SK-N-SH (cell line): ENCODE measurements around the gene ZNF236.

Source experiments
- CTCF ChIP-seq: fragments of 200-600 bp; sonication (generic); IDR thresholded peaks from 2 replicates; pipeline ENCODE4 v1.6.1; 2017; ENCODE audit warnings: antibody characterized with exemption, mild to moderate bottlenecking, moderate library complexity
- EP300 ChIP-seq, 2 experiments: IDR thresholded peaks; 2 replicates each; pipeline versions ENCODE4 v1.4.0 to v1.6.1; 2012; ENCODE audit warnings: borderline replicate concordance in 1 of 2, low read depth in 1 of 2, low read length in 1 of 2
- FOXJ3 ChIP-seq: sonication (generic); formaldehyde crosslinking; IDR thresholded peaks from 2 replicates; pipeline ENCODE4 v1.5.1; 2020; ENCODE audit warnings: mild to moderate bottlenecking, missing genetic modification reagents
- JUND ChIP-seq: IDR thresholded peaks from 2 replicates; pipeline ENCODE4 v1.4.0; 2012
- MAX ChIP-seq: IDR thresholded peaks from 2 replicates; pipeline ENCODE4 v1.4.0; 2012; ENCODE audit warnings: low read depth
- MXI1 ChIP-seq: IDR thresholded peaks from 2 replicates; pipeline ENCODE4 v1.6.1; 2012; ENCODE audit warnings: mild to moderate bottlenecking, low read depth, low read length, improper control_type of control experiment
- RAD21 ChIP-seq: IDR thresholded peaks from 2 replicates; pipeline ENCODE4 v1.6.1; 2012; ENCODE audit warnings: mild to moderate bottlenecking, low read length
- RFX5 ChIP-seq: IDR thresholded peaks from 2 replicates; pipeline ENCODE4 v1.6.1; 2012; ENCODE audit warnings: mild to moderate bottlenecking, improper control_type of control experiment, low read length
- TEAD4 ChIP-seq: IDR thresholded peaks from 2 replicates; pipeline ENCODE4 v1.4.0; 2012; ENCODE audit warnings: mild to moderate bottlenecking, borderline replicate concordance; ENCODE audit not compliant: insufficient read depth
- ZBTB33 ChIP-seq: IDR thresholded peaks from 2 replicates; pipeline ENCODE4 v1.4.0; 2012; ENCODE audit warnings: low read depth, borderline replicate concordance

GRCh38 chr18:76960528-76961035, 138.2 kb downstream of the ZNF236 start:
- no peak for TF ChIP-seq CTCF
- no peak for TF ChIP-seq EP300 (IDR thresholded peaks at IDR 0.05; ENCODE audit: borderline replicate concordance in 1 of 2, low read depth in 1 of 2, low read length in 1 of 2)
- no peak for TF ChIP-seq RFX5
- no peak for TF ChIP-seq FOXJ3 (CRISPR knock-in tag)
- no peak for TF ChIP-seq RAD21
- no peak for TF ChIP-seq TEAD4
- TF ChIP-seq JUND = no peak
- TF ChIP-seq ZBTB33 = no peak
- no peak for TF ChIP-seq MAX
- no peak for TF ChIP-seq MXI1
